ENCODE results near the gene ZCCHC7.

The ZCCHC7 gene

DNA sequence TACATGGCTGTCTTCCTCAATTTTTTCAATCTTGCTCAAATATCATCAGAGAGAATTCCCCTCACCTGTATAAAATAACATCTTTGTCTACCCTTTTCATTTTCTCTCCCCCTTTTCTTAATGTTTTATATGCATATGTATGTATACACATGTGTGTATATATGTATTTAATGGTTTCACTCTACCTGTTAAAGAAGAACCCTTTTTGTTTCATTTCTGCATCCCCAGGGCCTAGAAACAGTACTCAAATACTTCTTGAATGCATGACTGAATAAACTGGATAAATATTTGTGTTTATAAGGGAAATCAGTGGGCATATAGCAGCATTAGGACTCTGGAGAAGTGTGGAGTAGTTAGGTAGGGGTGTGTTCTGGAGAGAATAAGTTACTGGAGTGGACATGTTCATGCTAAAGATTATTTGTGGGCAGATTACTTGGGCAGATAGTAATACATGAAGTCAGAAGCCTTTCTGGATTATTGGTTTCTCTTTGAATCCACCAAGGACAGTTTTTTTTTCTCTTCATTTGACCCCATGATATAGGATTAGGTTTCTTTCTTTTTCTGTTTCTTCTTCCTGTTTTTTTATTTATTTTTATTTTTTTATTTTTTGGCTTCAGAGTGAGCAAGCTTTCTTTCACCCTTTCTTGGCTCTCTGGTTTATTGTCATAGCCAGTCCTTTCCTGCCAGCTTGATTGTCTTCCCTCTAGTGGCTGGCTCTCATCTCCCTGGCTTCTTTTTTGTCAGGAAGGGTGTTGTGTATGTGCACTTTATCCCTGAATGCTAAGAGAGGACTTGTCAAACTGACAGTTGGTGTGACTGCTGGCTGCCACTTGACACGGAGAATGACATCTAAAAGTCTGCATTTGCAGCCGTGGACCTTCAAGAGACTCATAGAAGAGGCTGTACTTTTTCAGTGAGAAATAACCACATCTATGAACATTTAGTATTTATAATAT is 89.3 kb downstream of the ZCCHC7 start:
- DNase-seq (ENCODE audit: low read depth), result no peak

DNA sequence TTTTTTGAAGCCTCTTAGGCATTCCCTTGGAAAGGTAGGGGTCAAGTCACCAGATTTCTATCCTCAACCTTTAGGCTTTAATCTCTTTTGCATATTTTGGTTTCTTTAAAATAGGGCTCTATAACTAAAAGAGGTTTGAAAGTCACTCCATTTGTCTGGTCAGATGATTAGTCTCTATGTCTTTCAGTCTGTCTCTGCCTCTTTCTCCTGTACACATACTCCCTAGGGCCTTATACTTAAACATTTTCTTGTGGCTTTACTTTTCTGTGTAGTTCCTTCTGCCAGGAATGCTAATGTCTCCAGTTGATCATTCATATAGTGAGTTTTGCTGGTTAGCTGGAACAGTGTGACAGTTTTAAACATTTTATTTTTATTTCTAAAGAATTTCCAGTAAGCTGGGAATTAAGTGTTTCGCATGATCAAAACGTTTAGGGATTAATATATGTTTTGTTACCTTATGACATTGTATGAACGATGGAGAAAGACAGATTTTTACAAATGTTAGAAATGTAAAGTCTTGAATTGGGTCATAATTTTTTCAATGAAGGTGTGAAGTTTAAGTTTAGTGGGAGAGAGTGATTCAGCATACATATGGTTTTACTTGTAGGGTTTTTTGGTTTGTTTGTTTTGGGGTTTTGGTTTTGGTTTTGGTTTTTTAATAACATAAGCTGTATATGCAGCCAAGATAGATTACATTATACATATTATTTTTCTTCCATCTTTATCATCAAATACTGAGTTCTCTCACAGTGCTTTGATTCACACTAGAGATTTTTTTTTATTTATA is 90.6 kb downstream of the ZCCHC7 start:
- no peak for DNase-seq (ENCODE audit: low read depth)

DNA sequence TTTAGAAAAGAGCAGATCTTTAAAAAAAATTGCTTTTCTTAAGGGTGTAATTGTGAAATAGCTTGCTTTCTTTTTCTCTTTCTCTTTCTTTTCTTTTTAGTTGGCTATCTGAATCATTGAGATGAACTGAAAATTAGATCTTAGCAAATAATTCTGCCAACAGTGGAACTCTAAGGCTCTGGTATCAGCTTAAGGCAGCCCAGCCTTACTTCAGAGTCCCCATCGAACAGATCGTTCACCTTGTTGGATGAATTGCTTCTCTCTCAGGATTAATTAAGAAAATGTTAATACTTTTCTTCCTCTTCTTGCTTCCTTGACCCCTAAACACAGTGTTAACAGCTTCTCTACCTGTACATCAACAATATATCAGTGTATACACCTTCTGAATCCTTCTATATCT is 92.1 kb downstream of the ZCCHC7 start:
- DNase-seq (ENCODE audit: low read depth), result no peak

DNA sequence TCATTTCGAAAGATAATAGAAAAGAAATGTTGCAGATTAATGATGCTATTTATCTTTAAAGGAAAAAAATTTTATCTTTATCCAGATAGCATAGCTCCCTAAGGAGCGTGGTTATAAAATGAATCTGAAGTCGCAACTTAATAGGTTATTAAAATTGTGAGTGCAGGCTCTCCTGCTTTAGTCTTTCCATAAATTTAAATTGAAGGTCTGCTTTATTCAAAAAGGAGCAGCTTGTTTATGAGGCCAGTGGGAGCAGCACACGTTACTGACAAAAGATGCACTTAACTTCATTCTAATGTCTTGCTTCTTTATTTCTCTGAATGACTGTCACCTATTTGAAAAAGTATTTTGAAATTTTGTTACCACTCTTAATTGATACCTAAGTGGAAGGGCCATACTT is 95.0 kb downstream of the ZCCHC7 start:
- DNase-seq (ENCODE audit: low read depth), result peak; percentile 9

DNA sequence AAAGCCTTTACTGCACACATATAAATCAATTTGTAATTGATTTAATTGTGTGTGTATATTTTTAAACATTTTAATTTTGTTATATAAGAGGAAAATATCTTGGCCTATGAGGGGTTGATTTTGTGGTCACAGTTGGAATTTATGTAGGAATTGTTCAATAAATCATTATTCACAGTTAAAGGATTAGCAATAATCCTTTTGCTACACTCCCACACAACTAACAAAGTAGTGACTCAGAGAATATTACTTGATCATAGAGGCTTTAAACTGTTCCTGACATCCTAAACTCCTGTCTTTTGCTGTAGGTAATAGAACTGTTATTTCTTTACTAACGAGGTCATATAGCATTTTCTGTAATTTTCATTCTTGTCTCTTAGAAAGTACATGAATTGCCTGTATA is 95.5 kb downstream of the ZCCHC7 start:
- DNase-seq (ENCODE audit: low read depth), result peak; percentile 78

DNA sequence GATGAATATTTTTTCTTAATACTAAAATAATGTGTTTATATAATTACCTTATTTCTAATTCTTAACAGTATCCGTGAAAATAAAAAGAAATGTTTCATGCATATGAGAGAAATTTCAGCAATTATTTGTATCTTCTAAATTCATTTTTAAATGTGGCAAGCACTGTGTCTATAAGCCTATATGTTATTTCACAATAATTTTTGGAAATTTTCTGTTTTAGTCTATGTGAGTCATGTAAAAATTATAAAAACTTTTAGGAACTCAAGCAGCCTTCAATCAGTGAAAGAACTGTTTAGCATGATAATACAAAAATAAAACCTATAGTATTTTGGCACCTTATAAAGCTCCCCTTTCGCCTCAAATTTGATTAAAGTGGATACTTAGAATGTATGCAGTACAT is 96.8 kb downstream of the ZCCHC7 start:
- no peak for DNase-seq (ENCODE audit: low read depth)

DNA sequence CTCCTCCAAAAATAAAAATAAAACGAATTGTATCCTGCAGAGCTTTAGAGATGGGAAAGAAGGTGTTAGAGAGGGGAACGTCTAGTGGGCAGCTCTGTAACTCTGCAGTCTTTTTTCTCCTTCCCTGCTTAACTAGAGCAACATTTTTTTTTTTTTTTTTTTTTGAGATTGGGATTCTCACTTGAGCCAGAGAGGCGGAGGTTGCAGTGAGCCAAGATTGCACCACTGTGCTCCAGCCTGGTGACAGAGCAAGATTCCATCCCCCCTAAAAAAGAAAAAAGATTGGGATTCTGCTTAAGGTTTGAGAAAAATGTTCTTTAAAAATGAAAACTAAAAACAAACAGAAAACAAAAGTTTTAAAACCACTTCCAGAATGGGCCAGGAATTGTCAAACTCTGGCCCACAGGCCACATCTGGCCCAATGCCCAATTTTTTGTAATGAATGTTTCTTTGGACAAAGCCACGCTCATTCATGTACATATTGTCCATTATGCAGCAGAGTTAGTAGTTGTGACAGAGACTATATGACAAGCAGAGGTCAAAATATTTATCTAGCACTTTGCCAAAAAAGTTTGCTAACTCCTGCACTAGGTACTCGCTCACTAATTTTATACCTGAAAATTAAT is 98.5 kb downstream of the ZCCHC7 start:
- DNase-seq (ENCODE audit: low read depth), result no peak

DNA sequence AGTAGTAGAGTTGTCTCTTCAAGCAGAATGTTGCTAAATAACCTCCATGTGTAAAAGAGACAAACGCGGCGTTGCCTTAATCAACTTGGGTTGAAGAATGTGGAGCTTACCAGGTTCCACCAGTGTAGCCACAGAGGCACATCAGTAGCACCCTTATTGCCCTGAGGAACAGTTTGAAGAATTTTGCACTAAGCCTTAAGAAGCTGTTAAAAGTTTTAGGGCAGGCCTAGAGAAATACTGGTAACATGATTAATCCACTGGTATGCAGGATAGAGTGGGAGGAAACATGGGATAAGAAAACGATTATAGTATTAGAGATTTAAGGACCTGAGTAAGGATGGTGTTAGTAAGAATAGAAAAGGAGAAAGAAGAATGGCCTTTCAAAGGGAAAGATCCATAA is 100.6 kb downstream of the ZCCHC7 start:
- peak; percentile 55 for DNase-seq (ENCODE audit: low read depth)

DNA sequence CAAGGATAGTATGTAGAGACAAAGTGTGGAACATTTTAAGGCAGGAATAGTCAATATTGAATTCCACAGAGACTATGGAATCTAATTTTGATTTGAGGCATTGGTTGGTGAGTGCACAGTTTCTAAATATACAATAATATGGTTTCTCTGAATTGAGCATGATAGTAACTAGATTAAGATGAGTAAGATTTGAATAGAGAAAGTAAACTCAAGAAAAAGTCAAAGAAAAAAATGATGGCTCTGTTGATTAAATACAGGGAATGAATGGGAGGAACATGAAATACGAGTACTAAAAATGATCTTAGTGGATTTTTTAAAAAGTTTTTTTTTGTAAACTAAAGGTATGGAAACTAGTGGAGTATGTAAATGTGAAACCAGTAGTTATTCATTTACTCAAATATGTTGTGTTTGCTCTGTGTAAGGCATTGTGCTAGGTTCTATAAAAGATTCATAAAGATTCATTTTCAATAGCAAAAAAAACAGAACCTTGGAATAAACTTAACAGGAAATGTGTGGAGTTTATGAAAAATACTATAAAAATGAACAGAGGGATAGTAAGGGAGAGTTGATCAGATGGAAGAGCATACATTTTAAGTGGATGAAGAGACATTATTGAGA is 101.2 kb downstream of the ZCCHC7 start:
- DNase-seq (ENCODE audit: low read depth), result no peak

DNA sequence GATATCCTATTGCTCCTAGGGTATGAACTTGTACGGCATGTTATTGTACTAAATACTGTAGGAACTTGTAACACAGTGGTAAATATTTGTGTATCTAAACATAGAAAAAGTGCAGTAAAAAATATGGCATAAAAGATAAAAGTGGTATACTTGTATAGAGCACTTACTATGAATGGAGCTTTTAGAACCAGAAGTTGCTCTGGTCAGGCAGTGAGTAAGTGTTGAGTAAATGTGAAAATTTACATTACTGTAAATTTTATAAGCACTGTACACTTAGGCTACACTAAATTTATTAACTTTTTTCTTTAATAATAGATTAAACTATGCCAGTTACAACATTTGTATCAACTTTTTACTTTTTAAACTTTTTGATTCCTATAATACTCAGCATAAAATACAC is 109.1 kb downstream of the ZCCHC7 start:
- no peak for DNase-seq (ENCODE audit: low read depth)

DNA sequence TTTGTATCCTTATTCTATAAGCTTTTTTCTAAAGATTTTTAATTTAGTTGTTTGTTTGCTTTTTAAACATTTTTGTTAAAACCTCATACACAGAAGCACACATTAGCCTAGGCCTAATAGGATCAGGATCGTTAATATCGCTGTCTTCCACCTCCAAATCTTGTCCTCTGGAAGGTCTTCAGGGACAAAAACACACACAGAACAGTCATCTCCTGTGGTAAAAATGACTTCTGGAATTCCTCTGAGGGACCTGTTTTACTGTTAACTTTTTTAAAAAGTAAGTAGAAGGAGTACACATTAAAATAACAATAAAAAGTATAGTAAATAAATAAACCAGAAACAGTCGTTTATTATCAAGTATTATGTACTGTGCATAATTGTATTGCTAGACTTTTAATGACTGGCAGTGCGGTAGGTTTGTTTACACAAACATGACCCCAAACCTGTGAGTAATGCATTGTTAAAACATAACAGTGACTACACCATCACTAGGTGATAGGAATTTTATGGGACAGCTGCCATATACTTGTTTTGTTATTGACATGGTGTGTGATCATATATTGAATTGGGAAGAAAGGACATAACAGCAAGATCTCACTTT is 109.6 kb downstream of the ZCCHC7 start:
- peak; percentile 13 for DNase-seq (ENCODE audit: low read depth)

DNA sequence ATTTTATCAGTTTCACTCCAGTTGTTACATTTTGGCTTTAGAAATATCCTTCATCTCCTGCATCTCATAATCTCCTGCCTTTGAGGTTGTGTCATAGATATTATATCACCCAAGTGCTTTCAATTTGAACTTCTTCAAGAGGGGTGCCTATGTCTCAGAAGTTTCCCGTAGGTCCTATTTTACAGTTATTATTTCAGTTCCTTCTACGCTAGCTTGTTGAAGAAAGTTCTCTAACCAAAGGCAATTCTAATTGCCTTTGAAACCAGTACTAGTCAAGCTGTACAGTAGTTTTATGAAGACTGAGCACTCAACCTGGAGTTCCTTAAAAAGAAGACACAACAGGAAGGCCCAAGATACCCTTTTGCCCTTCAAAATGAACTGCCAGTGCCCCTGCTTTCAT is 116.4 kb downstream of the ZCCHC7 start:
- no peak for DNase-seq (ENCODE audit: low read depth)

DNA sequence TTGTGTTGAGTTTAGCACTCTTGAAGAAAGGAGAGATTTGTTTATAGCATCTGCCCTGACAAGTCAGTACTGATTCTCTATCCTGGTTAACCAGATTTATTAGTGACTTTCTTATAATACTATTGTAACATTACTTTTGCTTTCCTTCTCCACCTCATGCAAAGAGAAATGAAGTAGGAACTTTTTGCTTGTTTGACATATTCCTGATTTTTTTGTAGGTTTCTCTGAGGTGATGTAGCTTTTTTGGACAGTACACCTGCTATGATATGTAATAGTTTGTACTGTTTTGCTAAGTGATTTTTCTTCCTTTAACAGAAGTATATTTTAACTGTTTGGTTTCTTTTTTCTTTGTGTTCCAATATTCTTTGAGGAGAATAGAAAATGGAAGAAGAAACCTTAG is 117.7 kb downstream of the ZCCHC7 start:
- no peak for DNase-seq (ENCODE audit: low read depth)

DNA sequence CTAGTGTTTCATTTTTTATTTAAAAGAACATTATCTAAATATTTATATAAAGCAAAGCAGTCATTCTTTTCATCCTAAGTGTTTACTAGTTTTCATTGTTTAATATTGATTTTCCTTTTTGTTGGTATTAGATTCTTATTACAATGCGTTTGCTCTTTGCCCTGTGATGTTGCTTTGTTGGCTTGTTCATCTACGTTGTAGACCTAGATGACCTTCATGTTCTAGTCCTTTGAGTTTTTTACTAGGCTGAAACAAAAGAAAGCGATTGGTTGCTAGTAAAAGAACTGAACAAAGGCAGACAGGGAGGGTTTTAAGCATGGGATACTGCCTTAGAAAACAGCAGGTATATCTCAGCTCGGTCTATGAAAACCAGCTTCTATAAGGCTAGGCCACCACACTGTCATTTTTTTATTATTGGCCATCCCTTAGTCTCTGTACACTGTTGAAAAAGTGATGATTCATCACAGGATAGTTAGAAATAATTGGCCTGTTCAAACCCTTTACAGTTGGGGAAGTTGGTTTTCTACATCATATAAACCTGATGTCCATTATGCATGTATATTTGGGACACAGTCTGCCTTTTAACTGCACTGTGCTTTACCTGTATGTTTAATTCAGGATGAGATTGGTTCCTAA is 119.0 kb downstream of the ZCCHC7 start:
- DNase-seq (ENCODE audit: low read depth), result no peak

DNA sequence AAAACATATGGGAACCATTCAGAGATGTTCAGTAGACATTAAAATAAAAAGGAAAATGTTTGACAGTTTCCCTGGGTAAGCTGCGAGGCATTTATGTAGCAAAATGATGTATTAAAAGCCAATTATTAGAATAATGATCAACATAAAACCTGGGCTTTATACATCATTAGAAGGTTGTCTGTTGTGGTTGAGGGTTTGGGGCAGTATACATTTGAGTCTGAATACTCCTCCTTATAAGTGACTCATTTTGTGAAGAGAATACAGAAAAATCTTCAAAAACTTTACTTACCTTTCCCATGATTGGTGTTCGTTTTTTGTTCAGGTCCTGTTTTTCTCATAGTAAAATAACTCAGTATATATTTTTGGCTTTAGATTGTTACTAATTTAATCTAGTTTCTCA is 119.5 kb downstream of the ZCCHC7 start:
- no peak for DNase-seq (ENCODE audit: low read depth)

DNA sequence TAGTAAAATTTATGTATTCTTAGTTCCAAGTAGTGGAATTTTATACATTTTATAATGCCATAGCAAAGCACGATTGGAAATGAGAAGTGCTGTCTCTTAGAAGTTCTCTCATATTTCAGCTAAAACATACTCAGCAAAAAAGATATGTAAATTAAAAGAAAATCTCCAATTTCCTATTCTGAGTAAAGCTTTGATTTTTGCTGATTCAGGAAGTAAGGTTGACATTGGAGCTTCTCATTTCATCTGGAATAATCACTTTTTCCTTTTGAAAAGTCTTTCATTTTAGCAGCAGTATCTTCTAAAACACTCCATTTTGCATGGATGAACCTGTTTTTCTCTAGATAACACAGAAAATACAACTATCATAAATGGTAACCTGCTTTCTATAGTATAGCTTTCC is 121.0 kb downstream of the ZCCHC7 start:
- no peak for DNase-seq (ENCODE audit: low read depth)

DNA sequence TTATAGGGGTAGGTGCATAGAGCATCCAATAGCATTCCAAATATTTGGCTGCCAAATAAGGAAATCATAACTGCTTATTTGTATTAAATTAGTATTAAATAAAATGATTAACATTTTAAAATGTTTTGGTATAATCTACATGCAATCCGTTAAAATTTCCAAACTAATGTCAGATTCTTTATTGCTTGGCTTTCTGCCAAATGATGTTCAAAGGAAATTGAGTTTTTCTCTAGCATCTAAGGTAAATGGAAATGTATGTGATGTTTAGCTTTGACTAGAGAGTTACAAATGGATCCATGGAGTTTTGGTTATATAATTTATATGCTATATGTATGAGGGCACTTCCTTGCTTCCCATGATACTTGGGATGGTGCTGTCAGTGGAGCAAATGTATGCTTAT is 121.7 kb downstream of the ZCCHC7 start:
- no peak for DNase-seq (ENCODE audit: low read depth)

DNA sequence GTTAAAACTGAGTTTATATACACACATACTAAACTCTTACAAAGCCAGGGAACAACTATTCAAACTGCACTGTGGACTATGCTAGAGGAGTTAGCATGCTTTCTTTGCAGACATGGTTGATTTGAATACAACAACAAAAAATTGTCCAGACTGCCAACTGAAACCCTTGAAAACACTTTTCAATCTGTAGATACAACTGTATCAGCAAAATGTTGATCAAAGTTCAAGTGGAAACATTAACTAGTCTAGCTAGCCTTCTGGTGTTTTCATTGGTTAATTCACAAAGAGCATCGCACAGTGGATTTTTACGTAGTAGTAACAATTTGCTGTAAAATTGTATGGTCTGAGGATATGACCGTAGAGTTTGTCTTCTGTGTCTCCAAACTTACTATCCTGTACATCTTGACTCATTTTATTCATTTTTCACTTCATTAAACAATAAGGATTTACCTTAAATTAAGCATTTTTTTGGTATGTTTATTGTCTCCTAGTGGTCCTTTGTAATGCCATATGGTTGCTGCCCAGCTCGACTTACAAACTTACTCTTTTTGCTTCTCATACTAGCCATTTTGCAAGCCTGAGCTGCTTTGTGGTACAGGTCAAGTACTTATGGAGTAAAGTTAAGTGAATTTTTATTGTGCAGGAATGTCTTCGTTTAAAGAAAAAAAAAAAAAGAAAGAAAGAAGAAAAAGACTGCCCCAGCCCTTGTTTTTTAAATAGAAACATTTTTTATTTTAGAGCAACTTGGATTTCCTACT is 123.4 kb downstream of the ZCCHC7 start:
- no peak for DNase-seq (ENCODE audit: low read depth)

DNA sequence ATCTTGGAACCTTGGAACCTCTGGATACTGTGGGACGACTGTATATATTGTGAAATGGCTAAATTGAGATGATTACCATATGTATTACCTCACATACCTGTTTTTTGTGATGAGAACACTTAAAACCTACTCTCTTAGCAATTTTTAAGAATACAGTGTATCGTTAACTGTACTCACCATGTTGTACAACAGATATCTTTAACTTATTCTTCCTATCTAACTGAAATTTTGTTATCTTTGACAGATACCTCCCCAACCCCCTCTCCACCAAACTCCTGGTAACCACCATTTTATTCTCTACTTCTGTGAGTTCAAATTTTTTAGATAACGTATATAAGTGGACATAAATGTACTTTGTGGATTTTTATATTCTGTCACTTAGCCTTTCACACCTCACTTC is 126.5 kb downstream of the ZCCHC7 start:
- no peak for DNase-seq (ENCODE audit: low read depth)

DNA sequence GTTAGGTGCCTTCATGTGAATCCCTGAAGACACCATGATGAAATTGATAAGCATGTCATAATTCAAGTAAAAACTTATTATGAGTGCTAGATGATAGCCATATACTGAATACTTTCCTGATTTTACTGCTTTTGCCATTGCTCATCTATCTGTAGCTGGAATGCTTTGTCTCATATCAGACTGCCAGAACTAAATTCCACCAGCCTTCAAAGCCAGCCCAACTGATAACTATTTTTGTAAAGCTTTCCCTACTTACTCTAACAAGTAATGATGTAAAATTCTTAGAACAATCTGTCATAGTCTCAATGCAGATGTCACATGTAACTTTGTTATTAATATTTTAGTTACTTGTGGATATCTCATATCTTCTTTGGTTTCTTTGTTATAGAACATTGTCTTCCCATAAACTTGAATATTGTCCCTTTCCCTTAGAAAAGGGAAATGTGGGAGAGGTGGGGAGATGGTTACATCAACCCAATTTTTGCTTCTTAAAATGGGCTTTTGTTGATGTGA is 128.3 kb downstream of the ZCCHC7 start:
- peak; percentile 7 for DNase-seq (ENCODE audit: low read depth)
